Panc1 (cell line): ENCODE measurements around the gene MYL5. TPM values are rescaled to one million over a fixed set of nuclear protein-coding genes. Genes with fewer than 3 reads are reported as not detected.

Experiments
- ATAC-seq: fragments of 200-7000 bp; cut with Tn5 transposase; 2 replicates; pipeline ENCODE4 v1.9.1; 2020; ENCODE audit warnings: mild to moderate bottlenecking, moderate library complexity
- BruUV-seq: library from RNA; stranded (reverse); fragments of 400-500 nt; replicated peaks from 2 replicates; lab custom pipeline; 2021; lab: Mats Ljungman, UMichigan
- CTCF ChIA-PET: fragments of 300-600 bp; sonication (Branson Sonifier 250); formaldehyde crosslinking; loops from one replicate; lab custom pipeline; 2022; ENCODE audit warnings: antibody characterized with exemption; lab: Charles Lee
- POLR2A ChIA-PET: fragments of 300-600 bp; sonication (Branson Sonifier 250); formaldehyde crosslinking; loops from one replicate; lab custom pipeline; 2022; ENCODE audit warnings: antibody characterized with exemption; lab: Charles Lee
- DNase-seq: peaks from one replicate; pipeline ENCODE4 v3.0.0-alpha.2; 2010; ENCODE audit warnings: low read depth, low spot score
- H3K27ac ChIP-seq: 2 replicates; pipeline ENCODE4 v1.5.1; 2011; ENCODE audit warnings: mild to moderate bottlenecking, low read length, inconsistent platforms
- H3K27me3 ChIP-seq: fragments of 200-500 bp; sonication (Bioruptor generic); 2 replicates; pipeline ENCODE4 v1.6.0; 2014; ENCODE audit warnings: low read length, inconsistent platforms; ENCODE audit not compliant: control insufficient read depth, insufficient read depth
- H3K36me3 ChIP-seq: fragments of 200-500 bp; sonication (Bioruptor generic); 2 replicates; pipeline ENCODE4 v1.5.1; 2014; ENCODE audit warnings: inconsistent platforms, mild to moderate bottlenecking, low read length, moderate library complexity; ENCODE audit not compliant: control insufficient read depth, insufficient read depth
- H3K4me1 ChIP-seq: 2 replicates; pipeline ENCODE4 v1.5.1; 2011; ENCODE audit warnings: inconsistent platforms, mild to moderate bottlenecking, low read length, moderate library complexity; ENCODE audit not compliant: control insufficient read depth, insufficient read depth
- H3K4me3 ChIP-seq, 2 experiments: 2 replicates each; pipeline ENCODE4 v1.5.1; 2011 to 2012; ENCODE audit warnings: low read depth in 2 of 2, low read length in 2 of 2, mild to moderate bottlenecking in 2 of 2, inconsistent platforms in 1 of 2, moderate library complexity in 1 of 2
- H3K9me3 ChIP-seq: fragments of 200-500 bp; sonication (Bioruptor generic); 2 replicates; pipeline ENCODE4 v1.5.1; 2014; ENCODE audit warnings: low read depth, mild to moderate bottlenecking, inconsistent platforms, low read length, moderate library complexity; ENCODE audit not compliant: control insufficient read depth, insufficient read depth
- CTCF ChIP-seq: fragments of 450-650 bp; IDR thresholded peaks from 2 replicates; pipeline ENCODE4 v1.5.1; 2017; ENCODE audit warnings: mild to moderate bottlenecking
- POLR2AphosphoS5 ChIP-seq: IDR thresholded peaks from 2 replicates; pipeline ENCODE4 v1.6.1; 2012; ENCODE audit warnings: mild to moderate bottlenecking, low read depth, low read length, moderate library complexity
- REST ChIP-seq, 2 experiments: IDR thresholded peaks; 2 replicates each; pipeline ENCODE4 v1.6.1; 2011 to 2012; ENCODE audit warnings: low read depth in 2 of 2, control low read depth in 1 of 2, low read length in 1 of 2, mild to moderate bottlenecking in 1 of 2, moderate library complexity in 1 of 2; ENCODE audit not compliant: insufficient read depth in 1 of 2
- SIN3A ChIP-seq: IDR thresholded peaks from 2 replicates; pipeline ENCODE4 v1.6.1; 2012; ENCODE audit warnings: low read depth, mild to moderate bottlenecking, low read length, moderate library complexity, borderline replicate concordance; ENCODE audit not compliant: insufficient read depth
- TCF7L2 ChIP-seq: IDR thresholded peaks from 2 replicates; pipeline ENCODE4 v1.6.1; 2011; ENCODE audit warnings: mild to moderate bottlenecking, low read depth, low read length, inconsistent platforms
- in situ Hi-C: cut with HindIII; loops from 2 replicates; pipeline ENCODE4 v1.10.0; 2016; ENCODE audit warnings: low sequenced_read_pairs, low pct_unique_long_range_greater_than_20kb
- intact Hi-C: fragments of 100-400 bp; cut with micrococcal nuclease; formaldehyde crosslinking; loops from one replicate; pipeline ENCODE4 v1.10.0; 2022; ENCODE audit not compliant: unreplicated experiment
- total RNA-seq: library from RNA; stranded (reverse); gene quantifications from one replicate; pipeline ENCODE4 v1.2.1, GENCODE V29; 2021; ENCODE audit not compliant: unreplicated experiment

Gene MYL5
- total RNA-seq, 1 experiment from 2014 or later: 12.0 TPM

GRCh38 chr4:680551-680927 lies 6.2 kb downstream of the MYL5 start:
- CTCF ChIA-PET: no interaction called here
- Histone ChIP-seq H3K4me1 (peaks cover 12% of the 10 kb centered on the region), H3K4me3 (peak overlapping the region; percentile 46 to 59), H3K9me3 (no peaks in the 10 kb centered on the region), H3K27ac (peak overlapping the region; percentile 44), H3K27me3 (no peaks in the 10 kb centered on the region), H3K36me3 (no peaks in the 10 kb centered on the region)
- intact Hi-C loops (no loop called here), in situ Hi-C loops (no loop called here)
- DNase-seq (no peak), ATAC-seq (peak; percentile 5; the same call in 1 of the 2 replicates)
- TF ChIP-seq TCF7L2 (no peak), POLR2AphosphoS5 (no peak), REST (IDR thresholded peaks at IDR 0.05; ENCODE audit: insufficient read depth in 1 of 2, low read depth in 2 of 2, low read length in 1 of 2) (no peak), CTCF (no peak), SIN3A (no peak)
- BruUV-seq: no TSS peak
- POLR2A ChIA-PET: no interaction called here

- ATAC-seq: peak; percentile 66
- POLR2A ChIA-PET: no interaction called here
- intact Hi-C loops: no loop called here
Observed at GRCh38 chr4:680928-681645, 6.7 kb downstream of the MYL5 start.

More at GRCh38 chr4:680928-681645, 6.7 kb downstream of the MYL5 start:
- in situ Hi-C loops: no loop called here
- no peak for TF ChIP-seq CTCF
- no peak for TF ChIP-seq POLR2AphosphoS5
- TF ChIP-seq REST (IDR thresholded peaks at IDR 0.05; ENCODE audit: insufficient read depth in 1 of 2, low read depth in 2 of 2, low read length in 1 of 2): no peak
- no peak for TF ChIP-seq SIN3A
- TF ChIP-seq TCF7L2: no peak
- Histone ChIP-seq H3K4me3 (peak overlapping the region; percentile 46 to 59), H3K27ac (peak overlapping the region; percentile 44; the same call in 1 of the 2 replicates), H3K27me3 (no peaks in the 10 kb centered on the region), H3K36me3 (no peaks in the 10 kb centered on the region), H3K4me1 (peaks cover 10% of the 10 kb centered on the region), H3K9me3 (no peaks in the 10 kb centered on the region)
- CTCF ChIA-PET: no interaction called here
- DNase-seq: no peak
- BruUV-seq: no TSS peak
